ENCODE data around the gene LEMD2. TPM values are rescaled to one million over a fixed set of nuclear protein-coding genes. Genes with fewer than 3 reads are reported as not detected.
A peak's percentile ranks its signal among the peaks of the same experiment; 100 is the strongest.

Gene LEMD2
- total RNA-seq, 1 experiment from 2014 or later = 91.8 TPM

DNA sequence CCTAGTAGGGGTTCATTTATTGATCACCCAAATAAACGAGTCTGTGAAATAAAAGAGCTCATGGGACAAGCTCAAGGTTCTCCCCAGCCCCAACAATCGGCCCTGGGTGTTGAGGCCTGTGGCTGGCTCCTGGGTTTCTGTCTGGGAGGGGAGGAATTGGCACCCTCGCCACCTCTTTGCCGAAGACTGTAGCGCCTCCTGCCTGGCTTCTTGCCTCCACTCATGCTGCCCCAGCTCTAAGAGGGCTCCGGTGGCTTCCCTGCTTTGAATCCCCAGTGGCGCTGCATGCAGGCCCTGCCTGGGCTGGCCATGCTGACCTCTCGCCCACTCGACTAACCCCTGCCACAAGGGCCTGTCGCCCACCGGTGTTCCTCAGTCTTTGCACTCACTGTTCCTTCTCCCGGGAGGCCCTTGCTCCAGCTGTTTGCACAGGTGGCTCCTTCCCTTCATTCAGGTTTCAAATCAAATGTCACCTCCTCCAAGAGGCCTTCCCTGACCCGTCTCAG lies 9.5 kb upstream of the LEMD2 start:
- H3K4me3 Mint-ChIP-seq = no peak overlapping the region

More for the DNA sequence above, 9.5 kb upstream of the LEMD2 start:
- Histone ChIP-seq H3K4me1 (ENCODE audit: insufficient read depth, low read length) (peaks cover 3% of the 10 kb centered on the region), H2AFZ (ENCODE audit: low read length) (no peak overlapping the region), H3K9me3 (ENCODE audit: control insufficient read depth, low read depth, low read length) (no peaks in the 10 kb centered on the region), H3K27ac (ENCODE audit: insufficient read length, low read depth, low read length) (no peak overlapping the region), H3K23ac (ENCODE audit: insufficient read length, low read depth, low read length) (no peak overlapping the region), H3K27me3 (ENCODE audit: insufficient read depth, low read length) (0 out of 2 replicates have a peak, but pooled peaks cover 3% of the 10 kb centered on the region), H3K4me2 (ENCODE audit: insufficient read depth, insufficient read length, low read length) (no peak overlapping the region), H3K18ac (ENCODE audit: insufficient read length, low read depth, low read length) (no peak overlapping the region), H2AK5ac (ENCODE audit: insufficient read length, low read length) (no peak overlapping the region), H4K91ac (ENCODE audit: insufficient read length, low read depth, low read length) (no peak overlapping the region), H3K14ac (ENCODE audit: insufficient read depth, low read length) (no peak overlapping the region), H3K9ac (ENCODE audit: extremely low read depth, insufficient read length, low read length) (no peak overlapping the region), H4K5ac (ENCODE audit: insufficient read length, low read depth, low read length) (no peak overlapping the region), H3K23me2 (ENCODE audit: insufficient read length, low read depth, low read length, poor library complexity, severe bottlenecking) (no peaks in the 10 kb centered on the region), H2BK12ac (ENCODE audit: insufficient read length, low read depth, low read length) (no peak overlapping the region), H4K20me1 (ENCODE audit: control insufficient read depth, insufficient read depth, insufficient read length) (no peaks in the 10 kb centered on the region), H3K4ac (ENCODE audit: low read depth, low read length) (no peak overlapping the region), H3K79me2 (ENCODE audit: insufficient read depth, low read length) (no peaks in the 10 kb centered on the region), H2BK20ac (ENCODE audit: low read depth, low read length, poor library complexity, severe bottlenecking) (no peak overlapping the region), H2BK15ac (ENCODE audit: low read depth, low read length) (no peak overlapping the region), H3K56ac (ENCODE audit: insufficient read length, low read depth, low read length) (no peak overlapping the region), H2BK5ac (ENCODE audit: insufficient read length, low read length) (no peak overlapping the region), H3T11ph (ENCODE audit: low read length) (no peak overlapping the region), H4K8ac (replicated peaks; ENCODE audit: insufficient read length, low read depth, low read length) (no peak overlapping the region), H2BK120ac (ENCODE audit: low read depth, low read length, poor library complexity, severe bottlenecking) (no peak overlapping the region), H3K79me1 (ENCODE audit: insufficient read depth, low read depth, low read length, poor library complexity, severe bottlenecking) (no peaks in the 10 kb centered on the region)
- Mint-ChIP-seq H3K9me3 (no peaks in the 10 kb centered on the region), H3K27me3 (ENCODE audit: low read depth) (peaks cover 2% of the 10 kb centered on the region), H3K36me3 (ENCODE audit: insufficient read depth in 1 of 3, low read depth in 3 of 3) (no peaks in the 10 kb centered on the region), H3K4me1 (peaks cover 60 to 63% of the 10 kb centered on the region in 2 experiments), H3K27ac (peak overlapping the region in 2 of 3 experiments; percentile 79 to 88; a peak in 3 of 7 replicates)
- WGBS (ENCODE audit: extremely low coverage, insufficient read length, low lambda C conversion rate) = no CpG with 5 or more reads among the region's 13 CpGs
- TF ChIP-seq, protein P1, sequence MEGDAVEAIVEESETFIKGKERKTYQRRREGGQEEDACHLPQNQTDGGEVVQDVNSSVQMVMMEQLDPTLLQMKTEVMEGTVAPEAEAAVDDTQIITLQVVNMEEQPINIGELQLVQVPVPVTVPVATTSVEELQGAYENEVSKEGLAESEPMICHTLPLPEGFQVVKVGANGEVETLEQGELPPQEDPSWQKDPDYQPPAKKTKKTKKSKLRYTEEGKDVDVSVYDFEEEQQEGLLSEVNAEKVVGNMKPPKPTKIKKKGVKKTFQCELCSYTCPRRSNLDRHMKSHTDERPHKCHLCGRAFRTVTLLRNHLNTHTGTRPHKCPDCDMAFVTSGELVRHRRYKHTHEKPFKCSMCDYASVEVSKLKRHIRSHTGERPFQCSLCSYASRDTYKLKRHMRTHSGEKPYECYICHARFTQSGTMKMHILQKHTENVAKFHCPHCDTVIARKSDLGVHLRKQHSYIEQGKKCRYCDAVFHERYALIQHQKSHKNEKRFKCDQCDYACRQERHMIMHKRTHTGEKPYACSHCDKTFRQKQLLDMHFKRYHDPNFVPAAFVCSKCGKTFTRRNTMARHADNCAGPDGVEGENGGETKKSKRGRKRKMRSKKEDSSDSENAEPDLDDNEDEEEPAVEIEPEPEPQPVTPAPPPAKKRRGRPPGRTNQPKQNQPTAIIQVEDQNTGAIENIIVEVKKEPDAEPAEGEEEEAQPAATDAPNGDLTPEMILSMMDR (conservative IDR thresholded peaks at IDR 0.05) = peak; percentile 34; the same call in 2 of the 3 replicates
- no peak for DNase-seq
